Measurements from ENCODE around the gene RIIAD1.
"Not testable (repeated sequence)": the region's sequence is repeated elsewhere in the genome, so short reads cannot be mapped to it uniquely, and the experiment has no call there.

Gene RIIAD1

DNA sequence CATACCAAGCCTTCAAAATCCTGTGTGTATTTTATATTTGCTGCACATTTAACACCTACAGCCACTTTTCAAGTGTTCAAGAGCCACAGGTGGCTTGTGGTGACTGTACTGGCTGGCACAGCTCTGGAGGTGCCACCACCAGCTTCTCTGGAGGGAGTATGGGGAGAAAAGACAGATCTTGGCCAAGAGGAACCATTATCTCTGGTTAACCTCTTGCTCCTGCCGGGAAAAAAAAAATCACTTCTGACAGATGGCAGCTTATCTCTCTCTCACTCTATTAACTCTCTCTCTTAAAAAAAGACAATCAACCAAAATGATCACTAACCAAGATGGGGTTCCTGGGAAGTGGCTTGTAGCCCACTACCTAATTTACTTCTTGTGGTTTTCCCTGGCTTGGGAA lies 1.2 kb upstream of the RIIAD1 start:
- H3K27ac ChIP-seq (ENCODE audit: low read depth, low read length) = no peak overlapping the region
- H3K36me3 ChIP-seq (ENCODE audit: control insufficient read depth, insufficient read depth, low read length) = no peaks in the 10 kb centered on the region
- H3K27me3 ChIP-seq (ENCODE audit: control insufficient read depth, insufficient read depth, low read length) = peaks cover 74% of the 10 kb centered on the region
- H3K9ac ChIP-seq (ENCODE audit: low read length) = no peak overlapping the region
- no peaks in the 10 kb centered on the region for H3K9me3 ChIP-seq (ENCODE audit: control insufficient read depth, insufficient read depth, low read depth, low read length)
- no peak overlapping the region for H3K4me3 ChIP-seq (ENCODE audit: low read depth, low read length)
- peaks cover 13% of the 10 kb centered on the region for H3K4me1 ChIP-seq (ENCODE audit: control insufficient read depth, insufficient read depth, low read length)

DNA sequence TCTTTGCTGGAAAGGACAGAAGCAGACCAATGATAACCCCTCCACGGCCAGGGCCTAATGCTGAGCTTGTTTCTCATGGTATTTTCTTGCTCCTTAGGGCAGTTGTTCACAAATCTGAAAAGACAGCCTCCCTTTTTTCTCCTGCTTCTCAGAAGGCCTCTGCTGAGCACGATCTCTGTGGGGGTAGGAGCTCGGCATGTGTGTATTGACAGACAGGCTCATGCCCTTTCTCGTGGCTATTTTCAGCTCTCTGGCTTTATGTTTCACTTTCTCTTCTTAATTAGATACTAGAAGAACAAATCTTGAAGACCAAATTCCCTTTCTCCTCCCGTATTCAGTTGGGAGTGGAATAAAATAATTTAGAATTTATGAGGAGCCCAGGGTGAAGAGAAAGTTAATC lies 768 bp upstream of the RIIAD1 start:
- no peaks in the 10 kb centered on the region for H3K36me3 ChIP-seq (ENCODE audit: control insufficient read depth, insufficient read depth, low read length)
- peaks cover 13% of the 10 kb centered on the region for H3K4me1 ChIP-seq (ENCODE audit: control insufficient read depth, insufficient read depth, low read length)
- H3K9ac ChIP-seq (ENCODE audit: low read length) = no peak overlapping the region
- H3K27ac ChIP-seq (ENCODE audit: low read depth, low read length) = no peak overlapping the region
- H3K4me3 ChIP-seq (ENCODE audit: low read depth, low read length) = peak overlapping the region; percentile 32; the same call in 1 of the 2 replicates
- peaks cover 74% of the 10 kb centered on the region for H3K27me3 ChIP-seq (ENCODE audit: control insufficient read depth, insufficient read depth, low read length)
- no peaks in the 10 kb centered on the region for H3K9me3 ChIP-seq (ENCODE audit: control insufficient read depth, insufficient read depth, low read depth, low read length)

DNA sequence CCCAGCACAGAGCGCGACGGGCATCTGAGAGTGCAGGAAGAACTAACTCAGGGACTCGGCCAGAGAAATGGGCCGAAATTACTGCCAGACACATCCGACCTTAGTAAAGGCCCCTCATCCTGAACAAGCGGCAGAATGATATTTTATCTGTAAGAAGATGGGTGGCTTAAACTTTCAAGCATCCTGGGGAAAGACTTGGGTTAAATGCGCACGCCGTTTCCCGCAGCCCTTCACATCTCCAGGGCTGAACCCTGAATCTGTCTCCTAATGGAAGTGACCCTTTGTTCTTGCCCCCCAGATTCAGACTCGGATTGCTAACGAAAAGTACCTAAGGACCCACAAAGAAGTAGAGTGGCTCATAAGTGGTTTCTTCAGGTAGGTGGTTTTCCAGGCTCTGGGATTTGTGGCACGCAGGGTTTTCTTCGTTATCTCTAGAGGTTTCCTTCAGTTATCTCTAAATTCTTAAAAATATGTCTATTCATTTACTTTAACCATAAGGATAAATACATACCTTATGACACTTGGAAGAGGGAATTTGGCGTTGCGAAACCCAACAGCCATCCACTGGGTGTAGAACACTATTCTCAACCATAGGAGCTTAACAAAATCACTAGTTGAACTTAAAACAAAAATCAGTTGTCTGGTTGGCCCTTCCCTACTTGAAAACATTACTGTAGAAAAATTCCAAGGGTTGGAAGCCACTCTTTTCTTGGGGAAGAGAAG lies 627 bp downstream of the RIIAD1 start:
- H3K4me1 ChIP-seq (ENCODE audit: control insufficient read depth, insufficient read depth, low read length) = peaks cover 13% of the 10 kb centered on the region
- H3K27ac ChIP-seq (ENCODE audit: low read depth, low read length) = no peak overlapping the region
- peaks cover 79% of the 10 kb centered on the region for H3K27me3 ChIP-seq (ENCODE audit: control insufficient read depth, insufficient read depth, low read length)
- H3K36me3 ChIP-seq (ENCODE audit: control insufficient read depth, insufficient read depth, low read length) = no peaks in the 10 kb centered on the region
- no peaks in the 10 kb centered on the region for H3K9me3 ChIP-seq (ENCODE audit: control insufficient read depth, insufficient read depth, low read depth, low read length)
- H3K4me3 ChIP-seq (ENCODE audit: low read depth, low read length) = peak overlapping the region; percentile 67
- H3K9ac ChIP-seq (ENCODE audit: low read length) = no peak overlapping the region

DNA sequence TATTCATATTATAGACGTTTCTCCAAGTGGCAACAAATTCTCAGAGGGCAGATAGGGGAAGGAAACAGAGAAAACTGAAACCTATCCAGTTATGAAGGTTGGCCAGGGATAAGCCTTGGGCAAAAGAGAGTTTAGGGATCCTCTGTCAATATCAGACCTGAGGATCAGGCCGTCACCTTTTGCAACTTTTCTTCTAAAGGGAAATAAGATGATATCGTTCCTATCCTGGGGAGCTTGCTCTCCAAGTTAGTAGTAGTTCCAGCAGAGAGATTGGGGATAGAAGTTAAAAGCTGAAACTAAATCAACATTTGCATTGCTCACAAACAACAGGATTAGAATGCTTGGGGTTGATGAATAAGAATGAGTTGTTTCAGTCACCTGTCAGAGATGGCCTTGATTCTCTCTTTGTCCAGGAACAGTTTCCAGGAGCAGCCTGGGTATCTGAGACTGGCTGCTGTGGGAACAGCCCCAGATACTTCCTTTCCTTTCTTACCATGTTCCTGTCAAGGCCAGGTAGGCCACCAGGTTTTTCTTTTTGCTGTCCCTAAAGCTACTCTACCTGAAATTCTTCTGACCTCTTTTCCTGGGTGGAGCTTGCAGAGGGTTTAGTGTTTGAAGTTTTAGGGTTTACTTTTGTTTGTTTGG lies 2.5 kb downstream of the RIIAD1 start:
- Histone ChIP-seq H3K4me1 (ENCODE audit: control insufficient read depth, insufficient read depth, low read length) (peaks cover 20% of the 10 kb centered on the region), H3K36me3 (ENCODE audit: control insufficient read depth, insufficient read depth, low read length) (no peaks in the 10 kb centered on the region), H3K27me3 (ENCODE audit: control insufficient read depth, insufficient read depth, low read length) (peaks cover 73% of the 10 kb centered on the region), H3K9me3 (ENCODE audit: control insufficient read depth, insufficient read depth, low read depth, low read length) (no peaks in the 10 kb centered on the region), H3K4me3 (ENCODE audit: low read depth, low read length) (no peak overlapping the region), H3K27ac (ENCODE audit: low read depth, low read length) (no peak overlapping the region), H3K9ac (ENCODE audit: low read length) (no peak overlapping the region)

DNA sequence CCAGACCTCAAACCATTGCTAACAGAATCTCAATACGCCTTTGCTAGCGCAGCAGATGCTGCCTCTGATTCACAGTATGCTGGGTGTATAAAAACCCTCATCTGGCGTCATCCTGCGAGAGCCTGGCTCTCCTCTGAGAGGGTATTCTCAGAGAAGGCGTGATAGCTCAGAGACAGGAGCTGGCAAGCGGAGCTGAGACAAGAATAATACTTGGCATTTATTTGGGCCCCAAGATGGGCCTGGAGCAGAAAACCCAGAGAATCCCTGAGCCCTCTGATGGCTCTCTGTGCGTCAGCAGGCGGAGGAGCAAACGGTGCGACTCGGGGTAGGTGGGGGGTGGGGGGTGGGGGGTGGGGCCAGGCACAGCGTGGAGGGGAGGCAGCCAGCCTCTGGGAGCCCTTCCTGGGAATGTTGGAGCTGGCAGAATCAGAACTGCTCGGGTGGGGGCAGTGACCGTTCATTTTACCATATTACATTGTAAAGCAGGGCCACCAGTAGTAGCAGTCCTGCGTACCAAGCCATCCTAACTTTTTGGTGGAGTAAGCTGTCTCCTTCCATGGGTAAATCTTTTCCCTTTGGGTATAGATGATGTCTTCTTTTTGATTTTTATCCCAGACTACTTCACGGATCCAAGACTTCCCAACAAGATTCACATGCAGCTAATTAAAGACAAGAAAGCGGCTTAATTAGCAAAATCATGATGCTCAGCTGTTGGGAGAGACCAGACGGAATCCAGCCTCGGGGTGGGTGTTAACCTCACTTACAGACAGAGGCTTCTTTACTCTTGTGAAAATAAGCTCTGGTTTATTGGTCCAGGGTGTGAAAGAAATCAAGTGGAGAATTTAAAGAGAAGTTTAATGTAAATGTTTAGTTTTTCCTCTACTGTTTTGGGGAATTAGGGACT lies 7.1 kb downstream of the RIIAD1 start:
- Histone ChIP-seq H3K9me3 (ENCODE audit: control insufficient read depth, insufficient read depth, low read depth, low read length) (no peaks in the 10 kb centered on the region), H3K27me3 (ENCODE audit: control insufficient read depth, insufficient read depth, low read length) (peaks cover 29% of the 10 kb centered on the region; the same call in 1 of the 2 replicates), H3K4me3 (ENCODE audit: low read depth, low read length) (0 out of 2 replicates have a peak overlapping the region, but pooled peaks have one; percentile 18), H3K9ac (ENCODE audit: low read length) (no peak overlapping the region), H3K4me1 (ENCODE audit: control insufficient read depth, insufficient read depth, low read length) (peaks cover 20% of the 10 kb centered on the region), H3K36me3 (ENCODE audit: control insufficient read depth, insufficient read depth, low read length) (no peaks in the 10 kb centered on the region), H3K27ac (ENCODE audit: low read depth, low read length) (no peak overlapping the region)

DNA sequence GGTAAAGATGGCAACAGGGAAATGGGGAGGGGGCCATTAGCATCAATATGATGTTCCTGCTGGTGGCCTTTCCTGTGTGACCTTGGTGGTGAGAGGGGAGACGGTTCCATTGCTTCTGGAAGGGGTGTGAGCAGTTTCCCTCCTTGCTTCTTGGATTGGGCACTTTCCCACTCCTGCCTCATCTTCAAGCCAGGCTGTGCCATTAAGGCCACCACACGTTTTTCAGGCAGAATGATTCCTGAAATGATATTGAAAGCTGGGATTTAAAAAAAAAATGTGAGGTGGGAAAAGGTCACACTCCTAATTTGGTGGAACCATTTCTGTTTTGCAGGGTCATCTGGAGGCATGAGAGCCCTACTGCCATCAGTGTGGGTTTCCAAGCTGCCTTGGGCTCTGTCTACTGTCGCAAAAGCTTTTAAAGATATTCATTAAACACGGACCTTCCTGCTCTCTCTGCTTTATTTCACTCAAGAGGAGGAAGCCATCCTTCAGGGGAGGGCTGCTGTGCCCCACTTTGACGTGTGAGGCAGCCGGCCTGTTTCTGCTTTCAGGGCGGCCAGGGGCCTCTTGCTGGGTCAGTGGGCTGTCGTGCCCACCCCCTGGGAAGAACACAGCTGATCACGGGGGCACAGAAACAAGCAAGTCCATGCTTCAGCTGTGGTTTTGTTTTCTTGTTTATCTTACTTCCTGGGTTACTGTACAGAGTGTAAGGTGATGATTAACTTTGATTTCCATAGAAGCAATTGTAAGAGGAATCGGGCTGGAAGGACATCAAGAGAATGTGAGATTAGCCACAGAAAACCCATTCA lies 8.0 kb downstream of the RIIAD1 start:
- H3K4me1 ChIP-seq (ENCODE audit: control insufficient read depth, insufficient read depth, low read length) = peaks cover 13% of the 10 kb centered on the region
- no peak overlapping the region for H3K4me3 ChIP-seq (ENCODE audit: low read depth, low read length)
- no peaks in the 10 kb centered on the region for H3K36me3 ChIP-seq (ENCODE audit: control insufficient read depth, insufficient read depth, low read length)
- no peak overlapping the region for H3K9ac ChIP-seq (ENCODE audit: low read length)
- H3K9me3 ChIP-seq (ENCODE audit: control insufficient read depth, insufficient read depth, low read depth, low read length) = no peaks in the 10 kb centered on the region
- H3K27me3 ChIP-seq (ENCODE audit: control insufficient read depth, insufficient read depth, low read length) = peaks cover 19% of the 10 kb centered on the region; the same call in 1 of the 2 replicates
- H3K27ac ChIP-seq (ENCODE audit: low read depth, low read length) = no peak overlapping the region

DNA sequence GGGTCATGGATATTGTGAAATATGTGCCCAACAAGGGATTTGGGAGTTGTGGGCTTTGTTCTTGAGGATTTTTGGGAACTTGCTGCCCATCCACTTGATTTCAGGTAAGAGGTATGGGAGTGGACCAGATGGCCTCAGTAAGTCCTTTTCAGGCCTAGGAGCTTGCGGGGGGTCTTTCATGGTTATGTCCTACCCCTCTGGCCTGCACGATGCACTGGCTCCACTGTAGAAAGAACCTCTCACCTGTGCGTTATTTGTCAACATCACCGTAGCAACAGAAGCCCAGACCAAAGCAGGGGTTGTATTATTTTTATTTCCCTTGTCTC lies 8.6 kb downstream of the RIIAD1 start:
- Histone ChIP-seq H3K4me1 (ENCODE audit: control insufficient read depth, insufficient read depth, low read length) (peaks cover 13% of the 10 kb centered on the region), H3K9me3 (ENCODE audit: control insufficient read depth, insufficient read depth, low read depth, low read length) (no peaks in the 10 kb centered on the region), H3K27ac (ENCODE audit: low read depth, low read length) (no peak overlapping the region), H3K9ac (ENCODE audit: low read length) (no peak overlapping the region), H3K4me3 (ENCODE audit: low read depth, low read length) (no peak overlapping the region), H3K36me3 (ENCODE audit: control insufficient read depth, insufficient read depth, low read length) (no peaks in the 10 kb centered on the region), H3K27me3 (ENCODE audit: control insufficient read depth, insufficient read depth, low read length) (peaks cover 17% of the 10 kb centered on the region; the same call in 1 of the 2 replicates)

DNA sequence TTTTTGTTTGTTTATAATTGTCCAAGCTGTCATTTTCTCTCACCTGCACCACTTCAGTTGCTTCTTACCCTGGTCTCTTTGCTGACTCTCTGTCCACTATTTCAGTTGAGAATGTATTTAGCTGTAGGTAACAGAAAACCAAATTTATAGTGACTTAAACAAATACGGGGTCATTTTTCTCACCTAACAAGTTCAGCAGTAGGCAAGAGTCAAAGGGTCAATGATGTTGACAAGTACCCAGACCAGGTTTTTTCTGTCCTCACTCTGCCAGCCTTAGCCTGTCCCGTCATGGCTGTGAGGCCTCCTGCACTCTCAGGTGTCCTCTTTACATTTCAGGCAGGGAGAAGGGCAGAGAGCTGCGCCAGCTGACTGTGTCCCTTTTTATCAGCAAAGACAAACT lies 11.8 kb downstream of the RIIAD1 start:
- Histone ChIP-seq H3K27ac (ENCODE audit: low read depth, low read length) (no peak overlapping the region), H3K9ac (ENCODE audit: low read length) (no peak overlapping the region), H3K27me3 (ENCODE audit: control insufficient read depth, insufficient read depth, low read length) (0 out of 2 replicates have a peak, but pooled peaks cover under 1% of the 10 kb centered on the region), H3K4me1 (ENCODE audit: control insufficient read depth, insufficient read depth, low read length) (peaks cover 10% of the 10 kb centered on the region), H3K9me3 (ENCODE audit: control insufficient read depth, insufficient read depth, low read depth, low read length) (peaks cover 12% of the 10 kb centered on the region), H3K36me3 (ENCODE audit: control insufficient read depth, insufficient read depth, low read length) (no peaks in the 10 kb centered on the region), H3K4me3 (ENCODE audit: low read depth, low read length) (no peak overlapping the region)

DNA sequence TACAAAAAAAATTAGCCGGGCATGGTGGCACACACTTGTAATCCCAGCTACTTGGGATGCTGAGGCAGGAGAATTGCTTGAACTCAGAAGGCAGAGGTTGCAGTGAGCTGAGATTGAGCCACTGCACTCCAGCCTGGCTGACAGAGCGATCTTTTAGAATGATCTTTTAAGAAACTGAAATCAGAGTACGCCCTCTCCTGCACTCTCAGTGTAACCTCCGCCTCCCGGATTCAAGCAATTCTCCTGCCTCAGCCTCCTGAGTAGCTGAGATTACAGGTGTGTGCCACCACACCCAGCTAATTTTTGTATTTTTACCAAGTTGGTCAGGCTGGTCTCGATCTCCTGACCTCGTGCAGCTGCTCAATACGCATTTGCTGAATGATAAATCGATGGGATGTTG lies 12.7 kb downstream of the RIIAD1 start:
- H3K4me1 ChIP-seq (ENCODE audit: control insufficient read depth, insufficient read depth, low read length); H3K4me3 ChIP-seq (ENCODE audit: low read depth, low read length); H3K27ac ChIP-seq (ENCODE audit: low read depth, low read length); H3K36me3 ChIP-seq (ENCODE audit: control insufficient read depth, insufficient read depth, low read length); H3K9ac ChIP-seq (ENCODE audit: low read length); H3K27me3 ChIP-seq (ENCODE audit: control insufficient read depth, insufficient read depth, low read length): not testable (repeated sequence)
- peaks cover 16% of the 10 kb centered on the region for H3K9me3 ChIP-seq (ENCODE audit: control insufficient read depth, insufficient read depth, low read depth, low read length)

DNA sequence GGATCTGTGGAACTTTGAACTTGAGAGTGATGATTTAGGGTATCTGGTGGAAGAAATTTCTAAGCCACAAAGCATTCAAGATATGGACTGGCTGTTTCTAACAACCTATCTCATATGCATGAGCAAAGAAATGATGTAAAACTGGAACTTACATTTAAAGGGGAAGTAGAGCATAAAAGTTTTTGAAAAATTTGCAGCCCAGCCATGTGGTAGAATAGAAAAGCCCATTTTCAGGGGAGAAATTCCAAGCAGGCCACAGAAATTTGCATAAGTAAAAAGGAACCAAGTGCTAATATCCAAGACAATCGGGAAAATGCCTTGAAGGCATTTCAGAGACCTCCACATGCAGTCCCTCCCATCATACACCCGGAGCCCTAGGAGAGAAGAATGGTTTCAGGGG lies 15.7 kb downstream of the RIIAD1 start:
- Histone ChIP-seq H3K9ac (ENCODE audit: low read length) (no peak overlapping the region), H3K27ac (ENCODE audit: low read depth, low read length) (no peak overlapping the region), H3K4me1 (ENCODE audit: control insufficient read depth, insufficient read depth, low read length) (no peaks in the 10 kb centered on the region)

More for the DNA sequence above, 15.7 kb downstream of the RIIAD1 start:
- H3K4me3 ChIP-seq (ENCODE audit: low read depth, low read length) = no peak overlapping the region
- no peaks in the 10 kb centered on the region; the same call in 1 of the 2 replicates for H3K27me3 ChIP-seq (ENCODE audit: control insufficient read depth, insufficient read depth, low read length)
- H3K36me3 ChIP-seq (ENCODE audit: control insufficient read depth, insufficient read depth, low read length) = no peaks in the 10 kb centered on the region
- peaks cover 16% of the 10 kb centered on the region for H3K9me3 ChIP-seq (ENCODE audit: control insufficient read depth, insufficient read depth, low read depth, low read length)

Data from HUES6 (cell line).